Measurements from ENCODE around the gene GPN2.
A peak's percentile ranks its signal among the peaks of the same experiment; 100 is the strongest.

GPN2 gene

GRCh38 chr1:26832249-26832960 lies 57.7 kb downstream of the GPN2 start:
- no peak for DNase-seq (ENCODE audit: low read depth)
- TF ChIP-seq, protein P1, sequence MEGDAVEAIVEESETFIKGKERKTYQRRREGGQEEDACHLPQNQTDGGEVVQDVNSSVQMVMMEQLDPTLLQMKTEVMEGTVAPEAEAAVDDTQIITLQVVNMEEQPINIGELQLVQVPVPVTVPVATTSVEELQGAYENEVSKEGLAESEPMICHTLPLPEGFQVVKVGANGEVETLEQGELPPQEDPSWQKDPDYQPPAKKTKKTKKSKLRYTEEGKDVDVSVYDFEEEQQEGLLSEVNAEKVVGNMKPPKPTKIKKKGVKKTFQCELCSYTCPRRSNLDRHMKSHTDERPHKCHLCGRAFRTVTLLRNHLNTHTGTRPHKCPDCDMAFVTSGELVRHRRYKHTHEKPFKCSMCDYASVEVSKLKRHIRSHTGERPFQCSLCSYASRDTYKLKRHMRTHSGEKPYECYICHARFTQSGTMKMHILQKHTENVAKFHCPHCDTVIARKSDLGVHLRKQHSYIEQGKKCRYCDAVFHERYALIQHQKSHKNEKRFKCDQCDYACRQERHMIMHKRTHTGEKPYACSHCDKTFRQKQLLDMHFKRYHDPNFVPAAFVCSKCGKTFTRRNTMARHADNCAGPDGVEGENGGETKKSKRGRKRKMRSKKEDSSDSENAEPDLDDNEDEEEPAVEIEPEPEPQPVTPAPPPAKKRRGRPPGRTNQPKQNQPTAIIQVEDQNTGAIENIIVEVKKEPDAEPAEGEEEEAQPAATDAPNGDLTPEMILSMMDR (IDR thresholded peaks at IDR 0.05; ENCODE audit: low read depth, low read length, missing control alignments), result no peak
- in situ Hi-C loops (cut with HindIII; ENCODE audit: low sequenced_read_pairs), result loop anchor here (5.0 kb wide), 1 partner anchor 40 kb away; no protein-coding TSS in a partner anchor
- H3K4me3 ChIP-seq (ENCODE audit: low read depth, low read length), result no peak overlapping the region

GRCh38 chr1:26831546-26832248 lies 58.4 kb downstream of the GPN2 start:
- H3K4me3 ChIP-seq (ENCODE audit: low read depth, low read length), result no peak overlapping the region
- in situ Hi-C loops (cut with HindIII; ENCODE audit: low sequenced_read_pairs), result loop anchor here (5.0 kb wide), 1 partner anchor 39 kb away; no protein-coding TSS in a partner anchor
- TF ChIP-seq, protein P1 (IDR thresholded peaks at IDR 0.05; ENCODE audit: low read depth, low read length, missing control alignments), result no peak
- DNase-seq (ENCODE audit: low read depth), result no peak

- no peak overlapping the region for H3K4me3 ChIP-seq (ENCODE audit: low read depth, low read length)
- no peak for DNase-seq (ENCODE audit: low read depth)
- TF ChIP-seq, protein P1 (IDR thresholded peaks at IDR 0.05; ENCODE audit: low read depth, low read length, missing control alignments), result no peak
- in situ Hi-C loops (cut with HindIII; ENCODE audit: low sequenced_read_pairs), result loop anchor here (5.0 kb wide), 1 partner anchor 39 kb away; no protein-coding TSS in a partner anchor
These were observed 59.0 kb downstream of the GPN2 start for GRCh38 chr1:26831059-26831458.

DNA sequence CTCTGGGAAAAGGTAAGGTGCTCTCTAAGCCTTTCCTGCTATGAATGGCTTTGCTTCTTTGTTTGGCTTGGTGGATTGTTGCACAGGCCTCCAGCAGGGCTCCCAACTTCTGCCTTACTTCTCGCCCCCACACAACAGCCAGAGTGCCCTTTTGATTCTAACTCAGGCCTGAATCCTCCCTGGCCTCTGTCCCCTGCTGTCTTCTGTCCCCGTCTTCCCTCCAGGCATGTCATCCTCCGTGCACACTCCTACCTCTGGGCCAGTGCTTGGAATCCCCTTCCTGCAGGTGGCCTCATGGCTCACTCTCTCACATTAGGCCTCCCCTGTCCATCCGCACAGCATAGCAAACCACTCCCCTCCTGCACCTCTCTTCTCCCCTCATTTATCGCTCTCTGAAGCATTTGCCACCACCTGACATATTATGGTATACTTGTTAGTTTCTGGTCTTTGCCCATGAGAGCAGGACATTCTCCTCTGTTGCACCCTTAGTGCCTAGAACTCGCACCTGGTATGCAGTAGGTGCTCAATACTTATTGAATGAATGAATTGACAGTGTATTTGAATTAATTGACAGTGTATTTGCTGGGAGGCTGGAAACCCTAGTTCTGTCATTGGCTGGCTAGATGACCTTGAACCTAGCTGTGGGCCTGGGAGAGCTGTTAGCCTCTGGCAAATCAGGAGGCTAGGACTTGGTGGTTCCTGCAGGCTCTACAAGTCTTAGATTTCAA lies 60.7 kb downstream of the GPN2 start:
- DNase-seq (ENCODE audit: low read depth), result no peak
- no peak overlapping the region for H3K4me3 ChIP-seq (ENCODE audit: low read depth, low read length)
- TF ChIP-seq, protein P1 (IDR thresholded peaks at IDR 0.05; ENCODE audit: low read depth, low read length, missing control alignments), result no peak
- in situ Hi-C loops (cut with HindIII; ENCODE audit: low sequenced_read_pairs), result no loop called here

DNA sequence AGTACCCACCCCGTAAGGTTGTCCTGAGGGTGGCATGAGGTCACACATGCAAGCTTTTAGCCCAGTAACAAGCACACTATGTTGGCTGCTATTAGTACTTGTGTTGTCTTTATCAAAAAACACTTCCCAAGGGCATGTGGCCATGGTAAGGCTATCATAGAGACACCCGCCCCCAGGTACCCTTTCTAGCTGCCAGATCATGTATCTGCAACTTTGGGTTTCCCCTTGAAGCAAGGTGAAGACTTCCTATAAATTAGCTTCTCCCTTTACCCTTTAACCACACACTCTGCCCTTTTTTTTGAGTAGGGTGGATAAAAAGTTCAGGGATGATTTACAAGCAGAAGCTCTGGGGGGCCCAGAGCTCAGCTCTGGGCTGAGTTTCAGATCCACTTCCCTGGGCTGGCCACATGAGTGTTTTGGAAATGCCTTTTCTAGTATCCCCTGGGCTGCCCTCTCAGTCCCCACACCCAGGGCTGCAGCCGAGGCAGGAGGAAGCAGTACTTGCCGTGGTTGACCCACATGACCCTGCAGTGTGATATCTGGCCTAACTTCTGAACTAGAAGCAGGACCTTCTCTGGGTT lies 61.6 kb downstream of the GPN2 start:
- in situ Hi-C loops (cut with HindIII; ENCODE audit: low sequenced_read_pairs), result no loop called here
- TF ChIP-seq, protein P1 (IDR thresholded peaks at IDR 0.05; ENCODE audit: low read depth, low read length, missing control alignments), result no peak
- H3K4me3 ChIP-seq (ENCODE audit: low read depth, low read length), result no peak overlapping the region
- DNase-seq (ENCODE audit: low read depth), result no peak

- peak overlapping the region; percentile 56 for H3K4me3 ChIP-seq (ENCODE audit: low read depth, low read length)
- in situ Hi-C loops (cut with HindIII; ENCODE audit: low sequenced_read_pairs), result no loop called here
- no peak for DNase-seq (ENCODE audit: low read depth)
- TF ChIP-seq, protein P1 (IDR thresholded peaks at IDR 0.05; ENCODE audit: low read depth, low read length, missing control alignments), result no peak
These were observed 62.4 kb downstream of the GPN2 start for GRCh38 chr1:26827663-26828062.

Data from astrocyte of the cerebellum (primary cell).